ENCODE data around the gene ANKRD2.

DNA sequence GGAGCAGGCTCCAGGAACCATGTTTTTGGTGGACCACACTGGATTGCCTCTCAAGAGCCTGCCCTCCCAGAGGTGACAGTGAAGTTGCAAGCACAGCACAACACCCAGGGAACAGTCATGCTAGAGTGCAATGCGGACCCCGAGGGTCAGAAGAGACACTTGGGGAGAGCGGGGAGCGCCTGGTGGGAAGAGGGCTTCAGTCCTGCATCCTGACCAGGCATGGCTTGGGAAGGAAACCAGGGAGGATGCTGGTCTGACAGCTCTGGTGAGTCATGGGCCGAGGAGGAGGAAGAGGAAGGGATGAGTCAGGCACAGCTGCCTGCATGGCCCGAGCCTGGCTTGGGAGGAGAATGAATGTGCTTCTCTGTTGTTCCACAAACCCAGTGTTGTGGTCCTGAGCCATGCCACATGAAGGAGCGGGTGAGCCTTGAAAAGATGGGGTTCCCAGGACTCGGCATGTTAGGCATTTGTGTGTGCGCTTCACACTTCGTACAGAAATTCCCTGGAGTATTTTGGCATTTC is 29.5 kb upstream of the ANKRD2 start:
- TF ChIP-seq POLR2A (IDR thresholded peaks at IDR 0.05; ENCODE audit: low read depth, low read length) (no peak), POLR2AphosphoS5 (IDR thresholded peaks at IDR 0.05; ENCODE audit: low read depth, low read length) (no peak), TAF1 (IDR thresholded peaks at IDR 0.05; ENCODE audit: borderline replicate concordance, low read depth, low read length) (no peak)

Measured in GM12892 (cell line).